ENCODE results near the gene TMEM151A.
A peak's percentile ranks its signal among the peaks of the same experiment; 100 is the strongest.

TMEM151A gene

GRCh38 chr11:66324664-66325063 is 33.0 kb downstream of the TMEM151A start:
- DNase-seq = no peak

GRCh38 chr11:66325263-66325671 is 33.6 kb downstream of the TMEM151A start:
- no peak for DNase-seq

GRCh38 chr11:66326261-66327111 is 34.8 kb downstream of the TMEM151A start:
- DNase-seq = no peak

- no peak for DNase-seq
Observed at GRCh38 chr11:66327171-66328030, 35.7 kb downstream of the TMEM151A start.

- no peak for DNase-seq
Observed at GRCh38 chr11:66328031-66328301, 36.3 kb downstream of the TMEM151A start.

- DNase-seq = peak; percentile 46
Observed at GRCh38 chr11:66328302-66329144, 36.8 kb downstream of the TMEM151A start.

GRCh38 chr11:66329165-66329673 is 37.5 kb downstream of the TMEM151A start:
- DNase-seq = no peak

- DNase-seq = no peak
Observed at GRCh38 chr11:66330931-66331330, 39.2 kb downstream of the TMEM151A start.

- DNase-seq = no peak
Observed at GRCh38 chr11:66331542-66332370, 40.1 kb downstream of the TMEM151A start.

- DNase-seq = no peak
Observed at GRCh38 chr11:66332371-66333219, 40.9 kb downstream of the TMEM151A start.

- DNase-seq = no peak
Observed at GRCh38 chr11:66333220-66333877, 41.7 kb downstream of the TMEM151A start.

GRCh38 chr11:66333896-66334604 is 42.4 kb downstream of the TMEM151A start:
- DNase-seq = no peak

- DNase-seq = no peak
Observed at GRCh38 chr11:66334605-66335442, 43.1 kb downstream of the TMEM151A start.

- DNase-seq = no peak
Observed at GRCh38 chr11:66335531-66336233, 44.0 kb downstream of the TMEM151A start.

- peak; percentile 88 for DNase-seq
Observed at GRCh38 chr11:66336234-66337102, 44.8 kb downstream of the TMEM151A start, which contains the start of gene RIN1. Gene RIN1, minus strand, starts transcription at chr11:66336434. Its CDS starts 32 bp downstream, at chr11:66336402.

GRCh38 chr11:66337103-66337899 is 45.6 kb downstream of the TMEM151A start:
- no peak for DNase-seq
